BE2C (cell line): ENCODE results near the gene CCDC169.

Experiments used
- DNase-seq: peaks from one replicate; pipeline ENCODE4 v3.0.0-alpha.2; 2020
- H3K27me3 ChIP-seq: fragments of 250-450 bp; sonication (Bioruptor Pico); 2 replicates; pipeline ENCODE4 v1.5.1; 2020; ENCODE audit warnings: mild to moderate bottlenecking
- H3K36me3 ChIP-seq: fragments of 250-450 bp; sonication (Bioruptor Pico); 2 replicates; pipeline ENCODE4 v1.5.1; 2020; ENCODE audit warnings: mild to moderate bottlenecking
- H3K4me1 ChIP-seq: fragments of 250-450 bp; sonication (Bioruptor Pico); 2 replicates; pipeline ENCODE4 v1.5.1; 2020
- H3K4me3 ChIP-seq: 2 replicates; pipeline ENCODE4 v1.5.1; 2011; ENCODE audit warnings: low read depth, low read length
- H3K9me3 ChIP-seq: fragments of 250-450 bp; sonication (Bioruptor Pico); 2 replicates; pipeline ENCODE4 v1.5.1; 2020
- CTCF ChIP-seq: IDR thresholded peaks from 2 replicates; pipeline ENCODE4 v1.5.1; 2012; ENCODE audit warnings: mild to moderate bottlenecking, low read depth, low read length

The CCDC169 gene

GRCh38 chr13:36293497-36293896, 4.1 kb downstream of the CCDC169 start:
- H3K9me3 ChIP-seq = no peaks in the 10 kb centered on the region; the same call in 1 of the 2 replicates
- TF ChIP-seq CTCF = no peak
- no peaks in the 10 kb centered on the region for H3K36me3 ChIP-seq
- DNase-seq = no peak
- no peaks in the 10 kb centered on the region for H3K4me1 ChIP-seq
- no peak overlapping the region for H3K4me3 ChIP-seq
- H3K27me3 ChIP-seq = peaks cover 4% of the 10 kb centered on the region; the same call in 1 of the 2 replicates

DNA sequence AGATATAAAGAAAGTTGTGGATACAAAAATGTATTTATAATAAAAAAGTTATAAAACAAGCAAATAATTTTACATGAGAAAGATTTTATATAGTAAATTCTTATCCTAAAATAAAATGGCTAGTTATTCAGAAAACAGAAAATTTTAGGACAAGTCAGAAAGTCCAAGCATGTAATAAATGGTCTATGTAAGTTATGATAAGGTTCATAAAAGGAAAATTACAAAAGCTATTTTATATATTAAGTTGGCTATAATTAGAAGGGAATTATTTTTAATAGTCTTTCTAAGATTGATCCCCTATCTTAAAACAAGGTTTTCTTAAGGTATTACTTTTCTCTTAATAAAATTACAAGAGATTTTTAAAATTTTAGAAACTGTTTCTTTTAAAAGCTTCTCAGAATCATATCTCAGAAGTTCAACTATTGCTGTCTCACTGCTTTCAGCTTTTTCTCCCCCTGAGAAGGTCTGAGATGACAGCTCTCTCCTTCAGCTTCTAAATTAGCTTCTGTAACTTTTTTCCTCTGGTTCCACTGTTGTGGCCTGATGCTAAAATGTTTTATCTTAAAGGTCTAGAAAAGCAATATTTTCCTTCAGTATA, 8.7 kb downstream of the CCDC169 start:
- Histone ChIP-seq H3K9me3 (no peaks in the 10 kb centered on the region; the same call in 1 of the 2 replicates), H3K4me3 (no peak overlapping the region), H3K36me3 (no peaks in the 10 kb centered on the region), H3K4me1 (no peaks in the 10 kb centered on the region), H3K27me3 (no peaks in the 10 kb centered on the region)
- no peak for DNase-seq
- TF ChIP-seq CTCF = no peak

DNA sequence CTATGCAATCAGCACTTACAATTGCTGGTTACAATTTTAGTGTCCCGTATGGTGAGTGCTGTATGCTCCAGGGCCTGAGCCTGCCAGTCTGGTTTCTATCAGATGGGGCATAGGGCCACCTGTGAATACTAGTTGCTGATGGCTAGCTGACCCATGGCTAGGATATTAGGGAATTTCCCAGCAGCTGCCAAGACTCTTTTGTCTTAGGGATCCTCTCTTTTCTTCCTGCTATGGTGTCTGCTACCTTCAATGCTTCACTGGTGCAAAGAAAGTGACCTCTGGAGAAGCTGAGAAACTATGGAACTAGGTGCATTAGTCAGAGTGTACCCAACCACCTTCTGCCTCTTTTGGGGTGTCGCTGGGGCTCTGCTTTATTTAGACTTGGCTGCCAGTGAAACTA, 11.6 kb downstream of the CCDC169 start:
- Histone ChIP-seq H3K36me3 (no peaks in the 10 kb centered on the region), H3K27me3 (no peaks in the 10 kb centered on the region), H3K4me1 (no peaks in the 10 kb centered on the region), H3K9me3 (no peaks in the 10 kb centered on the region), H3K4me3 (no peak overlapping the region)
- no peak for TF ChIP-seq CTCF
- DNase-seq = no peak

DNA sequence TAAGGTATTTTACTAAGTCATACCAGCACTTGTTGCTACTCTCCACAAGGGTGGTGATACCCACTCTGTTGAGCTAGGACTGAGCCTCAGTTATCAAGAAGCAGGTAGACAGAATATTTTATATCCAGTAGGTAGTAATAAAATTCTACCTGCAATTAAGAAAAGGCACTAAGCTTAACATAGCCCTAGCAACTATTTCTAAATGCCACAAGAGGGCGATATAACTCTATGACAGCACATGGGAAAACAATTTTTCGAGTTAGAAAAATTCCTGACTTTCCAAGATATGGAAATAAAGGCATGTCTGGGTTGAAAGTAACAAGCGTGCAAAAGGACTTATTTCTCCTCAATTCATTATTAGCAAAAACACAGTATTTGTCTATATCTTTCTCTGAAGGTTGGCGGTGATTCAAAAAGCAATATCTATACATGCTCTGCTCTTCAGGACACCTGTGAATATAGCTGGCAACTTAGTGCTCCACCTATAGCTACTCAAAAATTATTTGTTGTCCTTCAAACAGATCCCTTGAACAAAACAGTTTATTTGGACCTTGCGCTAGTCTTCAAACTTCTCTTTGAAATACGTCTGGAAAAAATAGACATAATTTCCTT, 14.7 kb downstream of the CCDC169 start:
- peak; percentile 83 for TF ChIP-seq CTCF
- no peak overlapping the region for H3K4me3 ChIP-seq
- no peak for DNase-seq
- H3K9me3 ChIP-seq = no peaks in the 10 kb centered on the region
- H3K36me3 ChIP-seq = no peaks in the 10 kb centered on the region
- no peaks in the 10 kb centered on the region for H3K4me1 ChIP-seq
- H3K27me3 ChIP-seq = no peaks in the 10 kb centered on the region

GRCh38 chr13:36275190-36276002, 22.2 kb downstream of the CCDC169 start:
- no peaks in the 10 kb centered on the region for H3K36me3 ChIP-seq
- peak; percentile 61 for DNase-seq
- H3K27me3 ChIP-seq = no peaks in the 10 kb centered on the region
- peak; percentile 59 for TF ChIP-seq CTCF
- no peaks in the 10 kb centered on the region for H3K9me3 ChIP-seq
- H3K4me1 ChIP-seq = no peaks in the 10 kb centered on the region
- no peak overlapping the region for H3K4me3 ChIP-seq

GRCh38 chr13:36273431-36273830, 24.2 kb downstream of the CCDC169 start:
- Histone ChIP-seq H3K27me3 (no peaks in the 10 kb centered on the region), H3K4me3 (no peak overlapping the region), H3K9me3 (no peaks in the 10 kb centered on the region), H3K4me1 (no peaks in the 10 kb centered on the region), H3K36me3 (no peaks in the 10 kb centered on the region)
- no peak for TF ChIP-seq CTCF
- DNase-seq = no peak
